HL-60/S4 (cell line): ENCODE data around the gene MAP3K21.

Experiments
- in situ Hi-C: fragments of 300-500 bp; cut with MboI; formaldehyde crosslinking; loops from 2 replicates; pipeline ENCODE4 v1.14.3; 2022; ENCODE audit warnings: low sequenced_read_pairs

The MAP3K21 gene

DNA sequence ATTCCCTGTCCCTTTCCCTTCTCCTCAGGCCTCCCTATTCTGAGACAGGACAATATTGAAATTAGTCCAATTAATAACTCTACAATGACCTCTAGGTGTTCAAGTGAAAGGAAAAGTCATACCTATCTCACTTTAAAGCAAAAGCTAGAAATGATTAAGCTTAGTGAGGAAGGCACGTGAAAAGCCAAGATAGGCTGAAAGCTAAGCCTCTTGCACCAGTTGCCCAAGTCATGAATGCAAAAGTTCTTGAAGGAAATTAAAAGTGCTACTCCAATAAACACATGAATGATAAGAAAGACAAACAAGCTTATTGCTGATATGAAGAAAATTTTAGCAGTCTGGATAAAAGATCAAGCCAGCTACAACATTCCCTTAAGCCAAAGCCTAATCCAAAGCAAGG, 3.8 kb upstream of the MAP3K21 start:
- in situ Hi-C loops = no loop called here

DNA sequence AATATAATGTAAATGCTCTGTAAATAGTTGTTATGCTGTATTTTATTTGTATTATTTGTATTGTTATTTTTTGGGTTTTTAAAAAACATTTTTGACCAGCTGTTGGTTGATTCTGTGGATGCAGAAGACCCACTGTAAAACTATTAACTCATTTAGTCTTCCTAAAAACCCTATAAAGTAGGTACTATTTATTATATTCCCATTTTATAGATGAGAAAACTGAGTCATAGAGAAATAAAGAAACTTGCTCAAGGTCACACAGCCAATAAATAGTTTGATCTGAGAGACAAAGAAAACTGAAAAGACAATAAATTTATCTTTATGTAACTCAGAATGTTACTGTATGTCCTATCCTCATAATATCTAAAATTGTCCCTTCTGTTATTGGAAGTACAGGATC, 1.2 kb upstream of the MAP3K21 start:
- in situ Hi-C loops = no loop called here

DNA sequence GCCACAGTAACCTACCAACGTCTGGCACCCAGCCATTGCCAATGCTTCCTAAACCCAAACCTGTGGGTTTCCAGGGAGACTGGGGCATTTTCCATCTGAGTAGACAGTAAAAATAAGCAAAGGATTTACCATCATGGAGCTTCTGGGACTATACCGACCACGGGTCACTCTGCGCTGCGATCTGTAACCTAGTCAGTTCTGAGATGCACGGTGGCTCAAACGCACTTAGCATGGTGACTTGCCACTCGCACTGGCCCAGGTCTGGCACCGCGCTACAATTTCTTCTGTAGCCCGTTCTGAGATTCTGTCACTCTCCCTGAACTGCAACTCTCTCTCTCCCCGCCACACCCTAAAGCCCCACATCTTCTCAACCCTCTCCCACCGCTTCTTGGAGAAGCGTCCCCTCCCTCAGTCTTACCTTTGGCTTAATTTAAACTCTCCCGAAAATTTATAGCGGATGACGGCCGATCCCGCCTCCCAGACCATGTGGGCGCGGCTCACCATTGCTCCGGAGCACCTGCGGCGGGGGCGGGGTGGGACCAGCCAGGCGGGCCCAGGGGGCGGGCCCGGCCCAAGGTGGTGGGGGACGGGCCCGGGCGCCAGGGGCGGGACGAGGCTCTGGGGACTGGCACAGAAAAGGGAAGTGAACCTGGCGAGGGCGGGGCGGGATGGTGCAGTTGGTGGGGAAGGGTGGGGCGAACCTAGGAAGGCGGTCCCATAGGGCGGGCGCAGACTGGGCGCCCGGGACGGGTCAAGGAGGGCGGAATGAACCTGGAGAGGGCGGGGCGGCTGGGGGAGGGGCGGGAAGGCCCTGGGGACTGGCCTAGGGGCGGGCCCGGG, 493 bp upstream of the MAP3K21 start:
- in situ Hi-C loops = no loop called here

- in situ Hi-C loops = no loop called here
Observed at GRCh38 chr1:233328142-233328921, 808 bp downstream of the MAP3K21 start.

DNA sequence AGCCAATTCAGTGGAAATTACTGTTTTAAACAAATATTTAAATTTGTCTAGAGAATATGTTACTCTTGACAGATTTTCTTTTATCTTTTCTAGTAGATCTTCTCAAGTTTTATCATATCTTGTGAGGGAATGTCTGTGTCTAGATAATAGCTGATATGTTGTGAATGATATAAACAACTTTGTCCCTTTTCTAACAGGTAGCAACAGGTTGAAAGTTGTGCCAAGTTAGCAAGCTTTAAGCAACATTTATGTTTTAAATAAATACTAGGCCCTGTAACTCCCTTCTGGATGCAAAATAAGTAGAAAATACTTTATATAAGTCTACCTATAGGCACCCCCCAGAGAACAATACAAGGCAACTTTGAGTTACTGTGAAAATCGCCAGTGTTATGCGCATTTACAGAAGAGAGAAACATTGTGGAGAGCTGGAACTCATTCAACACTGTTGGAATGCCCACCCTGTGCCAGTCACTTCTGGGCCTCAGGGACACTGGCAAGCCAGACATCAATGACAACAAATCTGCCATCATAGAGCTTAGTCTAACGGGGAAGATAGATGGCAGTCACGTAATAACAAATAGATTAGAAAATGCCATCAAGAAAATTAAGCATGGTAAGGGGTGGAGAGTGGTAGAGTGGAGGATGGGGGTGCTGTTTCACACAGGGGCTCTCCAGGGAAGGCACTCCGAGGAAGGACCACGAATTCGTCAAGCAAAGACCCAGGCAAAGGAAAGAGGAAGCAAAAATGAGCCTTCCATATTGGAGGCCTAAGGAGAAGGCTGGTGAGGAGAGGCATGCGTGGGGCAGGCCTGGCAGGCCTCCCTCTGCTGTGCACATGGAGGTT, 4.4 kb downstream of the MAP3K21 start:
- in situ Hi-C loops = no loop called here

DNA sequence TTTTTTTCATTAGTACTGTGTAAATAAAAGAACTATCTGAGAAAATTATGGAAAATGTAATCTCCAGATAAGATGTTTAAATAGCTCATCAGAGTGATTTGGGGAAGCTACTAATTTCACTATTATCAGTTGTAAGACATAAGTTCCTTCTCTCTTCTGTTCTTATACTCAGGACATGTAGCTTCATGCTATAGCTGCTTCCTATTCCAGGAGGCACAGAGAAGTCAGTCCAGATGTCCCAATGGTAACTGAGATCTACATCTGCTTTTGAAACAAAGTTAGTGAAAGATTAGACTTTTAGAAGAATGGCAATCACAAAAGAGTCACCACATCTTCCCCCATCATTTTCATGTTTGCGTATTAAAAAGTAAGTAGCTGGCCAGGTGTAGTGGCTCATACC, 5.6 kb downstream of the MAP3K21 start:
- in situ Hi-C loops = no loop called here

GRCh38 chr1:233334092-233334491, 6.6 kb downstream of the MAP3K21 start:
- in situ Hi-C loops = no loop called here

GRCh38 chr1:233336554-233337456, 9.3 kb downstream of the MAP3K21 start:
- in situ Hi-C loops = no loop called here

DNA sequence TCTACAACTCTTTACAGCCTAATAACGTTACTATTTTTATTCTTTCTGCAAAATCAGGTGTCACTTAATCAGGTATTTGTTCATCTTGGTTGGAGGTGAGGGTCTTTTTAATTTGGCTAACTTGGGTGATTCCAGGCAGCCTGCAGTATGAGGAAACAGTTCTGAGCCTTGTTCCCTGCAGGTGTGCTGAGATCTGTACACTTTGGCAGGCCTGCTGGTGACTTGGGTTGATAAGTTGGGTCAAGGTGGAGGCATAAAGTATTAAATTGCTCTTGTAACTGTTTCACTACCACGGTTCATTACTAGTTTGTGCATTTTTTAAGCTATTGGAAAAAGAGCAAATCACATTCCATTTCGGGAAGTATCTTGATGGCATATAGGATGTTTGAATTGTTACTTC, 10.0 kb downstream of the MAP3K21 start:
- in situ Hi-C loops = no loop called here

GRCh38 chr1:233338102-233338501, 10.6 kb downstream of the MAP3K21 start:
- in situ Hi-C loops = no loop called here

GRCh38 chr1:233340031-233340555, 12.6 kb downstream of the MAP3K21 start:
- in situ Hi-C loops = no loop called here

DNA sequence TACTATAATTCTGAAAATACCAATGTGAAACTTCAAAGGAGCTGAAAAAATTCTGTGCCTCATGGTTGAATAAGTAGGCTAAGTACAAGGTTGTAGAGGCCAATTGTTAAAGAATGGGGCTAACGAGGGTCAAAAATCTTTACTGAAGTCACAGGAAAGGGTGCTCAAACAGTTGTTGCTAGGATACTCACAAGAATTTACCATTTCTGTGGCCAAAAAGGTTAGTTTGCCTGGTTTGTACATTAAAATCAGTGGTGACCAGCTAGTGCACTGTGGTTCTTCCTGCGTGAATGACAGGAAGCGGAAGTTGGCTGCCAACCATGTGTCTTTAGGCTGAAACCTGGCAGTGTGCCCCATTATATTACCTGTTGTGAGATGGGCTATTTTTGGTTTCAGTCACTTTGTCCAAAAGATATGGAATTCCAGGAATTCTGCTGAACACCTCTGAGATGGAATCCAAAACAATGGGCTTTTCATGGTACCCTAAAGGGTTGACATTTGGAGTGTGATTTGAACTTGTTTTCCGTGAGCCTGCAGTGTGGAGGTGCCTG, 13.5 kb downstream of the MAP3K21 start:
- in situ Hi-C loops = no loop called here

GRCh38 chr1:233342086-233342485, 14.6 kb downstream of the MAP3K21 start:
- in situ Hi-C loops = no loop called here

GRCh38 chr1:233343262-233343661, 15.7 kb downstream of the MAP3K21 start:
- in situ Hi-C loops = no loop called here

GRCh38 chr1:233347338-233347737, 19.8 kb downstream of the MAP3K21 start:
- in situ Hi-C loops = no loop called here

GRCh38 chr1:233349137-233349536, 21.6 kb downstream of the MAP3K21 start:
- in situ Hi-C loops = no loop called here

- in situ Hi-C loops = no loop called here
Observed at GRCh38 chr1:233354983-233355382, 27.5 kb downstream of the MAP3K21 start.

DNA sequence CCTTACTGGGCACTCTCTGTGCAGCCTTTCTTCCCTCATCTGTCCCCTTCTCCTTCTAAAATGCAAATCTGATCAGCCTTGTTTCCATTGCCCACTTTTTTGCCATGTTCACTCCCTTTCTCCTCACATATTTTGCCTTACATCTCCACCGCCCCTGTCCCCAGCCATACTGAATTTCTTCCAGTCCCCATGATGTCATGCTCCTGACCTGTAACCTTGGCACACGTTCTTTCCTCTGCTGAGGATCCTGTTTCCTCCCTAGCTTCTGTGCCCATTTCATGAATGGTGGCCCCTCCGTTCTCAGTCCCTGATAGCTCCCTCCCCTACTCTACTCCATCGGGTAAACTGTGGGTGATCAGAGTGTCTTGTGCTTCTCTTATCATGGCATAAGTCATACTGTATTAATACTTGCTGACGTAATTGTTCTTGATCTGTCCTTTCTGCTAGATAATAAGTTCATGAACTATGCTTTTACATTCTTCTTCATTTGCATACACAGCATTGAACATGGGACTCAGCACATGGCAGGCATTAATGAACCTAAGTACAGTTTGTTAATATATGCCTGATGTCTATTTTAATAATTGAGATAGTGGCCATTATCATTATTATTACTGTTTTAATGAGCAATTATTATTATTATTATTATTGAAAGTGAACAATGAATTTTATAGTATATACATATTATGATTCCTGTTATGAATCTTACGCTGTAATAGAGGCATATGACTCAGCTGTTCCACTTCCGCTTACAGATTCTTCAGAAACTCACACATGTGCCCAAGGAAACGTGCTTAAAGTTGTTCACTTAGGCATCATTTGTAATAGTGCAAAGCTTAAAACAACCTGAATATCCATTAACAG, 28.5 kb downstream of the MAP3K21 start:
- in situ Hi-C loops = no loop called here

DNA sequence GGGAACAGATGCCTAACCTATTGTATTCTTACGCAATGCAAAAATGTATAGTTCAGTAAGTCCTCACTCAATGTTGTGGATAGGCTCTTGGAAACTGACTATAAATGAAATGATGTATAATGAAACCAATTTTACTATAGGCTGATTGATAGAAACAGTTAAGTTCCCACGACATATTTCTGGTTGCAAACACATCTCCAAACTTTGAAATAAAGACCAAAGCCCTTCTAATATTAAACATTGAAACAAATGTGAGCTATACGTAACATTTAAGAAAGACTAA, 29.1 kb downstream of the MAP3K21 start:
- in situ Hi-C loops = no loop called here
